GM23338 (cell line): ENCODE measurements around the gene NUP98. TPM values are rescaled to one million over a fixed set of nuclear protein-coding genes. Genes with fewer than 3 reads are reported as not detected.

ENCODE experiments used
- ATAC-seq: fragments of 200-7000 bp; cut with Tn5 transposase; 3 replicates; pipeline ENCODE4 v1.9.1; 2020
- DNase-seq: peaks from one replicate; pipeline ENCODE4 v3.0.0-alpha.2; 2015; ENCODE audit warnings: low spot score
- H2AFZ ChIP-seq: fragments of 200-600 bp; sonication (generic); 2 replicates; pipeline ENCODE4 v1.8.0; 2016; ENCODE audit warnings: antibody characterized with exemption, mild to moderate bottlenecking, moderate library complexity
- H3F3A ChIP-seq: fragments of 200-600 bp; sonication (generic); replicated peaks from 2 replicates; pipeline ENCODE4 v1.8.0; 2017; ENCODE audit warnings: antibody characterized with exemption, mixed run types, low read depth
- H3K27ac ChIP-seq: fragments of 200-600 bp; sonication (generic); 2 replicates; pipeline ENCODE4 v1.6.1; 2016; ENCODE audit warnings: low read depth
- H3K27me3 ChIP-seq: fragments of 200-600 bp; sonication (generic); 2 replicates; pipeline ENCODE4 v1.8.0; 2016; ENCODE audit warnings: mild to moderate bottlenecking, mixed run types, moderate library complexity; ENCODE audit not compliant: insufficient read depth
- H3K36me3 ChIP-seq: fragments of 200-600 bp; sonication (generic); 2 replicates; pipeline ENCODE4 v1.8.0; 2016; ENCODE audit warnings: mild to moderate bottlenecking; ENCODE audit not compliant: insufficient read depth
- H3K4me1 ChIP-seq: fragments of 200-600 bp; sonication (generic); 2 replicates; pipeline ENCODE4 v1.8.0; 2016; ENCODE audit warnings: mild to moderate bottlenecking, moderate library complexity; ENCODE audit not compliant: insufficient read depth
- H3K4me2 ChIP-seq: fragments of 200-600 bp; sonication (generic); 2 replicates; pipeline ENCODE4 v1.7.1; 2017; ENCODE audit warnings: mixed run types
- H3K4me3 ChIP-seq: fragments of 200-600 bp; sonication (generic); 2 replicates; pipeline ENCODE4 v1.6.1; 2016; ENCODE audit warnings: mixed run types
- H3K79me2 ChIP-seq: fragments of 200-600 bp; sonication (generic); replicated peaks from 2 replicates; pipeline ENCODE4 v1.8.0; 2017; ENCODE audit warnings: mild to moderate bottlenecking; ENCODE audit not compliant: insufficient read depth
- H3K9me2 ChIP-seq: fragments of 200-600 bp; sonication (generic); 2 replicates; pipeline ENCODE4 v1.8.0; 2017; ENCODE audit not compliant: insufficient read depth
- H4K20me1 ChIP-seq: fragments of 200-600 bp; sonication (generic); replicated peaks from 2 replicates; pipeline ENCODE4 v1.8.0; 2017; ENCODE audit warnings: mild to moderate bottlenecking; ENCODE audit not compliant: insufficient read depth
- H3K27ac Mint-ChIP-seq: 2 replicates; pipeline ENCODE4 v1.8.0; 2020; ENCODE audit warnings: inconsistent platforms, mild to moderate bottlenecking, moderate library complexity, mixed read lengths
- H3K27me3 Mint-ChIP-seq: 3 replicates; pipeline ENCODE4 v1.8.0; 2022; ENCODE audit warnings: low read depth, mild to moderate bottlenecking, moderate library complexity, mixed read lengths, inconsistent platforms; ENCODE audit not compliant: insufficient read depth, poor library complexity
- H3K36me3 Mint-ChIP-seq: 3 replicates; pipeline ENCODE4 v1.8.0; 2021; ENCODE audit warnings: low read depth, mild to moderate bottlenecking, inconsistent platforms, moderate library complexity, mixed read lengths
- H3K4me1 Mint-ChIP-seq: 3 replicates; pipeline ENCODE4 v1.8.0; 2020; ENCODE audit warnings: mild to moderate bottlenecking, inconsistent platforms, mixed read lengths
- H3K4me3 Mint-ChIP-seq: 3 replicates; pipeline ENCODE4 v1.8.0; 2021; ENCODE audit warnings: moderate library complexity, mild to moderate bottlenecking, inconsistent platforms, mixed read lengths
- H3K9me3 Mint-ChIP-seq: 3 replicates; pipeline ENCODE4 v1.8.0; 2020; ENCODE audit warnings: moderate library complexity, mild to moderate bottlenecking, inconsistent platforms, mixed read lengths
- EZH2 ChIP-seq: fragments of 200-600 bp; sonication (generic); IDR thresholded peaks from one replicate; pipeline ENCODE4 v1.8.0; 2017; ENCODE audit warnings: antibody characterized with exemption, mild to moderate bottlenecking, low read depth; ENCODE audit not compliant: unreplicated experiment
- EZH2phosphoT487 ChIP-seq: fragments of 200-600 bp; sonication (generic); IDR thresholded peaks from one replicate; pipeline ENCODE4 v1.8.1; 2018; ENCODE audit warnings: antibody characterized with exemption; ENCODE audit not compliant: unreplicated experiment
- NANOG ChIP-seq: IDR thresholded peaks from 2 replicates; pipeline ENCODE4 v1.6.1; 2016; ENCODE audit warnings: antibody characterized with exemption, borderline replicate concordance
- POLR2AphosphoS5 ChIP-seq: IDR thresholded peaks from 2 replicates; pipeline ENCODE4 v1.6.1; 2016; ENCODE audit warnings: antibody characterized with exemption, low read depth
- ZNF331 ChIP-seq: fragments of 250-450 bp; sonication (Bioruptor Pico); IDR thresholded peaks from 2 replicates; pipeline ENCODE4 v1.5.0; 2020; ENCODE audit warnings: low read depth, mild to moderate bottlenecking, moderate library complexity
- polyA plus RNA-seq: library from polyadenylated mRNA; unstranded; fragments of >200 nt; fragmentation: Nextera tagmentation; extraction: Ambion mirVana; gene quantifications from 2 replicates; pipeline ENCODE4 v1.2.1, GENCODE V29; 2016
- total RNA-seq: library from RNA; depleted of rRNA; stranded (reverse); fragments of >200 nt; shearing (Covaris generic); gene quantifications from 2 replicates; pipeline ENCODE4 v1.2.3, GENCODE V29; 2014
- TF ChIP-seq, protein P1 (sequence below): IDR thresholded peaks from 2 replicates; pipeline ENCODE4 v1.6.1; 2016; ENCODE audit warnings: antibody characterized with exemption
- TF ChIP-seq, protein P2 (sequence below): IDR thresholded peaks from one replicate; pipeline ENCODE4 v1.6.1; 2018; ENCODE audit warnings: antibody characterized with exemption; ENCODE audit not compliant: unreplicated experiment

NUP98 gene
- total and polyA plus RNA-seq, 2 experiments from 2014 or later: 23.9 to 174 TPM

DNA sequence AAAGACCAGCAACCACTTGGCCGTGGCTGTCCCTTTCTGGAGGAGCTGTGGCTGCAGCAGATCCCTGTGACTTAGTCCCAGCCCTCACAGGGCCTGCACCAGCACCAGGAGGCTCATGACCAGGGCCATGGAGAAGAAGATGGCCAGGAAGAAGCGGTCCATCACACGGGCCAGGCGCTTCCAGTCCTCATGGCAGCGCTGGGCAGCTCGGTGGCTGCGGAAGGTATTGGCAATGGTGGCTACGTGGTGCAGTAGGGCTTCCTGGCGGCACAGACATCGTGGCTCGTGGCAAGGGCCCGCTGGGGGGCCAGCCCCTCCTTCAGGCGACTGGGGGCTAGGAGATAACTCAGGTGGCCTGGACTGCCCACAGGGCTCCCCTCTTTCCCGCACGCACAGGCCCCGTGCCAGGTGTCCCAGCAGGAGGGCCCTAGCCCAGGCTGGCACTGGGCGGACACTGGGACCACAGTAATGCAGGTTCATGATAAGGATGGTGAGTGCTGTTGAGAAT is 131.3 kb downstream of the NUP98 start (continued):
- no peak for TF ChIP-seq EZH2phosphoT487
- TF ChIP-seq, protein P1, sequence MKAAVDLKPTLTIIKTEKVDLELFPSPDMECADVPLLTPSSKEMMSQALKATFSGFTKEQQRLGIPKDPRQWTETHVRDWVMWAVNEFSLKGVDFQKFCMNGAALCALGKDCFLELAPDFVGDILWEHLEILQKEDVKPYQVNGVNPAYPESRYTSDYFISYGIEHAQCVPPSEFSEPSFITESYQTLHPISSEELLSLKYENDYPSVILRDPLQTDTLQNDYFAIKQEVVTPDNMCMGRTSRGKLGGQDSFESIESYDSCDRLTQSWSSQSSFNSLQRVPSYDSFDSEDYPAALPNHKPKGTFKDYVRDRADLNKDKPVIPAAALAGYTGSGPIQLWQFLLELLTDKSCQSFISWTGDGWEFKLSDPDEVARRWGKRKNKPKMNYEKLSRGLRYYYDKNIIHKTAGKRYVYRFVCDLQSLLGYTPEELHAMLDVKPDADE: no peak
- TF ChIP-seq, protein P2, sequence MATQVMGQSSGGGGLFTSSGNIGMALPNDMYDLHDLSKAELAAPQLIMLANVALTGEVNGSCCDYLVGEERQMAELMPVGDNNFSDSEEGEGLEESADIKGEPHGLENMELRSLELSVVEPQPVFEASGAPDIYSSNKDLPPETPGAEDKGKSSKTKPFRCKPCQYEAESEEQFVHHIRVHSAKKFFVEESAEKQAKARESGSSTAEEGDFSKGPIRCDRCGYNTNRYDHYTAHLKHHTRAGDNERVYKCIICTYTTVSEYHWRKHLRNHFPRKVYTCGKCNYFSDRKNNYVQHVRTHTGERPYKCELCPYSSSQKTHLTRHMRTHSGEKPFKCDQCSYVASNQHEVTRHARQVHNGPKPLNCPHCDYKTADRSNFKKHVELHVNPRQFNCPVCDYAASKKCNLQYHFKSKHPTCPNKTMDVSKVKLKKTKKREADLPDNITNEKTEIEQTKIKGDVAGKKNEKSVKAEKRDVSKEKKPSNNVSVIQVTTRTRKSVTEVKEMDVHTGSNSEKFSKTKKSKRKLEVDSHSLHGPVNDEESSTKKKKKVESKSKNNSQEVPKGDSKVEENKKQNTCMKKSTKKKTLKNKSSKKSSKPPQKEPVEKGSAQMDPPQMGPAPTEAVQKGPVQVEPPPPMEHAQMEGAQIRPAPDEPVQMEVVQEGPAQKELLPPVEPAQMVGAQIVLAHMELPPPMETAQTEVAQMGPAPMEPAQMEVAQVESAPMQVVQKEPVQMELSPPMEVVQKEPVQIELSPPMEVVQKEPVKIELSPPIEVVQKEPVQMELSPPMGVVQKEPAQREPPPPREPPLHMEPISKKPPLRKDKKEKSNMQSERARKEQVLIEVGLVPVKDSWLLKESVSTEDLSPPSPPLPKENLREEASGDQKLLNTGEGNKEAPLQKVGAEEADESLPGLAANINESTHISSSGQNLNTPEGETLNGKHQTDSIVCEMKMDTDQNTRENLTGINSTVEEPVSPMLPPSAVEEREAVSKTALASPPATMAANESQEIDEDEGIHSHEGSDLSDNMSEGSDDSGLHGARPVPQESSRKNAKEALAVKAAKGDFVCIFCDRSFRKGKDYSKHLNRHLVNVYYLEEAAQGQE: no peak

DNA sequence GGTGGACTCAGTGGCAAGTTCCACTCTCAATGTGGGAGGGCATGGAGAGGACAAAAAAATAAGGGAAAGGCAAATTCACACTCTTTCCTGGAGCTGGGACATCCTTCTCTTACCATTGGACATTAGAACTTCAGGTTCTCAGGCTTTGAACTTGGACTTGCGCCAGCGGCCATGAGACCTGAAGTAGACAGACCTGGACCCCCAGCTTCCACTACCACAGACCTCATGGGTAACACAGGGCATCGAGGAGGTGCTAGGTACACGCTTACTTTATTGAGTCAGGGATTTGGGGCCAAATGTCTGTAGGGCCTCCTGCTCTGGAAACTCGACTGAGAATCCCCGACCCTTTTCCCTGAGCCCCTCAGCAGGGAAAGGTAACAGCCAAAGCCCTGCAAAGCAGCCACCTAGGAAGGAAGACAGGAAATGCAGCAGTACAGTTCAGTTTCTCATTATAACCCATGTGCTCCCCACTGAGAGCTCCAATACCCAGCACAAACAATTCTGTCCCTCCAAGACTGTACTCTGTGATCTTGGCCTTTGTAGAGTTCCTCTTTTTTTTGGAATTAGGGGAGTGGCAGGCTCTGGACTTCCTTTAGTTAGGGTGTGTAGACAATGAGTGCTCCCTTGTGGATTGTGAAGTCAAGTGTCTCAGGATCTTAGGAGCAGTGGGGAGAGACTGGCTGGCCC is 131.9 kb downstream of the NUP98 start:
- TF ChIP-seq EZH2 (no peak), POLR2AphosphoS5 (no peak), ZNF331 (CRISPR knock-in tag) (no peak), NANOG (no peak)
- Mint-ChIP-seq H3K4me3 (no peak overlapping the region), H3K4me1 (no peaks in the 10 kb centered on the region; the same call in 2 of the 3 replicates), H3K9me3 (no peaks in the 10 kb centered on the region), H3K36me3 (peaks cover 22% of the 10 kb centered on the region), H3K27me3 (peaks cover 8% of the 10 kb centered on the region), H3K27ac (no peak overlapping the region)
- no peaks in the 10 kb centered on the region for H3K36me3 ChIP-seq
- H2AFZ ChIP-seq: no peak overlapping the region
- H3K27me3 ChIP-seq: no peaks in the 10 kb centered on the region
- H3K9me2 ChIP-seq: peaks cover 4% of the 10 kb centered on the region; the same call in 1 of the 2 replicates
- H3K79me2 ChIP-seq: no peaks in the 10 kb centered on the region
- no peak for ATAC-seq
- no peaks in the 10 kb centered on the region for H3K4me1 ChIP-seq
- H3K27ac ChIP-seq: no peak overlapping the region
- DNase-seq: no peak
- no peaks in the 10 kb centered on the region for H3F3A ChIP-seq
- no peak overlapping the region for H3K4me3 ChIP-seq
- H4K20me1 ChIP-seq: no peaks in the 10 kb centered on the region
- no peak overlapping the region for H3K4me2 ChIP-seq

DNA sequence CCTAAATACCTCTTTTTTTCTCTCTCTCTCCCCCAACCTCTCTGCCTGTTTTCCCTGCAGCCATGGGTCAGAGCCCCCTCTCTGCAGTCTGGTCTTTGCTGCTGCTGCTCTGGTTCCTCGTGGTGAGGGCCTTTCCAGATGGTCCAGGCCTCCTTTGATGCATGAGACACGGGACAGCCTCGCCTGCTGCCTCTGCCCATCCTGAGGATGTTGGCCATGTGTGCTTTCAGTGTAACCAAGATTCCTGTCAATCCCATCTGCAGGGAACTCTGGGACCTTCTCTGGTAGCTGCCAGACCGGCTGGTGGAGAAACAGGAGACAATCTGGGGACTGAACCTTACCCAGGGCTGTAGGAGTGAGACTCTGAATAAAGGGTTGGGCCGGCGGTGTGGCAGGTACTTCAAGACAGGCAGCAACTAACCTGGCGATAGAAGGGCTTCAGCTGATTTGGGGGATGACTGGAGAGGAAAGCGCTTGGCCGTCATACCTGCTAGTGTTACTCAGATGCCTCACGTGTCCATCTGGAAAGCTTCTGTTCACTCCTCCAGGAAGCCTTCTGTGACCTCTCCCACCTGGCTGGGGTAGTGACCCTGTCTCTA is 133.2 kb downstream of the NUP98 start:
- no peak for ATAC-seq
- Mint-ChIP-seq H3K4me1 (no peaks in the 10 kb centered on the region), H3K9me3 (no peaks in the 10 kb centered on the region), H3K4me3 (no peak overlapping the region), H3K36me3 (peaks cover 15% of the 10 kb centered on the region), H3K27ac (no peak overlapping the region), H3K27me3 (peaks cover 8% of the 10 kb centered on the region)
- H3K4me1 ChIP-seq: no peaks in the 10 kb centered on the region
- no peaks in the 10 kb centered on the region for H3F3A ChIP-seq
- no peak for DNase-seq
- no peak overlapping the region for H3K27ac ChIP-seq
- H3K36me3 ChIP-seq: no peaks in the 10 kb centered on the region
- H2AFZ ChIP-seq: no peak overlapping the region
- no peak overlapping the region for H3K4me3 ChIP-seq
- peaks cover 4% of the 10 kb centered on the region; the same call in 1 of the 2 replicates for H3K9me2 ChIP-seq
- no peaks in the 10 kb centered on the region for H4K20me1 ChIP-seq
- H3K79me2 ChIP-seq: no peaks in the 10 kb centered on the region
- no peak overlapping the region for H3K4me2 ChIP-seq
- TF ChIP-seq, protein P1: no peak
- TF ChIP-seq POLR2AphosphoS5: no peak
- no peaks in the 10 kb centered on the region for H3K27me3 ChIP-seq
